HG03575 (cell line): ENCODE measurements around the gene OGT.

Experiments
- ATAC-seq: cut with Tn5 transposase; IDR thresholded peaks from one replicate; pipeline ENCODE4 v1.9.1; 2021; ENCODE audit not compliant: unreplicated experiment, insufficient number of reproducible peaks, low FRiP score; ENCODE audit errors: extremely low read depth

The OGT gene

GRCh38 chrX:71616672-71617529 lies 84.0 kb downstream of the OGT start:
- no peak for ATAC-seq

DNA sequence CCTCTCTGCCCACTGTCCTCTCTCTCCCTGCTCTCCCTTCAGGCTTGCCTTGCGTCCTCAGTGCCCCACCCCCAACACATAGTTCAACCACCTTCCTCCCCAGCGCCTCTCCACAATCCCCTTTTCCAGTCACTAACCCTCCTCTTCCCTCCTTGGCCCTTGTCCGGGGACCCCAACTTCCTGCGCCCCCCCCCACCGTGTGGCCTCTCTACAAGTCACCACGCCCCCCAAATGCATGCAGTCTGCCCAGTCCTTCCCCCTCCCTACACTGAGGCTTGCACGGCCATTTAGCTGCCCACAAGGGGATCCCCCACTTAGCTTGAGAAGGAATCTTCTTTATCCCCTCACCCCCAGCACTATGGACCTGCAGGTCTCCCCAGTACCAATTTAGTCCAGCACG lies 84.8 kb downstream of the OGT start:
- no peak for ATAC-seq

DNA sequence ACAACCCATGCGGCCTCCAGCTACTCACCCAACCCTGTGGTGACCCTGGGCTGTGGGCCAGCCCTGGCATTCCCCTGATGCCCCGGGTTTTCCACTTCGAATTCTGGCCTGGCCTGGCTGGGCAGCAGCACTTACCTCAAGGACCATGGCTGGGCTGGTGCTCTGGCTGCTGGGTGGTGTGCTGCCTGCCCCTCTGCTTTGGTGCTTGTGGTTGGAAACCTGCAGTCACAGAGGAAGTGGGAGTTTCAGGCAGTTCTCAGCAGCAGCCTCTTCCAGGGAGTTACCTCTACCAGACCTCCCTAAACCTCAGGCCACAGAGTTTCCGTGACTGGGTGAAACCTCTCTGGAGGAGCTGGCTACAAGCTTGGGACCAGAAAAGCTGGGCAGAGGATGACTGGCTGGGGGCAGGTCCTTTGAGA lies 85.4 kb downstream of the OGT start, which contains the start of gene CXCR3:
TSS of gene CXCR3 (minus strand) at position 209 of the 419 bp plus-strand sequence. CDS start at position 147, 62 bp downstream.
- ATAC-seq, result no peak

GRCh38 chrX:71618787-71619186 lies 85.9 kb downstream of the OGT start:
- ATAC-seq, result no peak

GRCh38 chrX:71619193-71619592 lies 86.3 kb downstream of the OGT start:
- no peak for ATAC-seq

DNA sequence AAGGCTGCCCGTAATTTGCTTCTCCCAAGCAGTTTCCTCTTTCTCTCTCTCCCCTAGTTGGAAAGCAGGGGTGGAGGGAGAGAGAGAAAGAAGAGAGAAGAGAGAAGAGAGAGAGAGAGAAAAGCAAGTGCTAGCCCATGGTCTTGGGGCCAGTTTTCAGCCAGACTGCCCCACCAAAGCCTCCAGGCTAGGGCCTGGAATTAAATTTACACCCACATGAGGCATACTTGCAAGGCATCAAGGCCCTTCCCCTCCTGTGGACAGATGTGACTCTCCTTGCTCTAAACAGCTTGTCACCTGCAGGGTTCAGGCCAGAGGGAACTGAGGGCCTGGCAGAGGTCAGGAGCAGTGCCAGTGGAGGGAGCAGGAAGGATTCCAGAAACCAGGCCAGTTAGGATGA lies 87.1 kb downstream of the OGT start:
- no peak for ATAC-seq

GRCh38 chrX:71621603-71622002 lies 88.7 kb downstream of the OGT start:
- ATAC-seq, result no peak

DNA sequence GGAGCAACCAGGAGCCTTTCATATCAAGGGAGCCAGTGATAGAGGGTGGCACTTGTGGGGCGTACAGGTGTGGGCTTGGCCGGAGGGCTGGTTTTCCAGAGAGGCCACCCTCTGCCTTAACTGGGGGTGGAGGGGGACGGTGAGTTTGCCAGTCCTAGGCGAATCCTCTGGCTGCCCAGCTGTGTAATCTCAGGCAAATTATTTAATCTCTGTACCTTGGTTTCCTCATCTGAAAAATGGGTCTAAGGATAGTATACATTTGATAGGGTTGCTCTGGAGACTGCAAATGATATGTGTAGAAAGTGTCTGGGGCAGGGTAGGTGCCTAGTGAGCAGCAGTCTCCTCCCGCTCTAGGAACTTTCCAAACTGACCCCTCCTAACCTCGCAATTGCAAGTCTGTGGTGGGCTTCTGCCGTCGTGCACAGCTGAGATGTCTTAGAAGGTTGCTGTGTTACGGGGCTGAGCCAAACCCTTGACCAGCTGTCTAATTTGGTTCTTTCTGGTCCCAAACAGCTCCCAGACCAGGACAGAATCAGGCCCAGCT lies 89.2 kb downstream of the OGT start:
- no peak for ATAC-seq

GRCh38 chrX:71622576-71623450 lies 89.9 kb downstream of the OGT start:
- no peak for ATAC-seq

GRCh38 chrX:71623714-71624113 lies 90.8 kb downstream of the OGT start:
- ATAC-seq, result no peak

- no peak for ATAC-seq
Observed at GRCh38 chrX:71625471-71625870, 92.6 kb downstream of the OGT start.
